C4-2B (cell line): ENCODE results near the gene GRN.

ENCODE experiments used
- CTCF ChIP-seq: fragments of 450-650 bp; conservative IDR thresholded peaks from 2 replicates; pipeline ENCODE4 v1.5.1; 2017; ENCODE audit warnings: mild to moderate bottlenecking
- ZFX ChIP-seq: fragments of 450-650 bp; IDR thresholded peaks from 2 replicates; pipeline ENCODE4 v1.6.1; 2017

GRCh38 chr17:44383363-44383762 is 38.3 kb downstream of the GRN start:
- TF ChIP-seq CTCF (no peak), ZFX (no peak)
